ENCODE measurements around the gene INTS13.

Gene INTS13

DNA sequence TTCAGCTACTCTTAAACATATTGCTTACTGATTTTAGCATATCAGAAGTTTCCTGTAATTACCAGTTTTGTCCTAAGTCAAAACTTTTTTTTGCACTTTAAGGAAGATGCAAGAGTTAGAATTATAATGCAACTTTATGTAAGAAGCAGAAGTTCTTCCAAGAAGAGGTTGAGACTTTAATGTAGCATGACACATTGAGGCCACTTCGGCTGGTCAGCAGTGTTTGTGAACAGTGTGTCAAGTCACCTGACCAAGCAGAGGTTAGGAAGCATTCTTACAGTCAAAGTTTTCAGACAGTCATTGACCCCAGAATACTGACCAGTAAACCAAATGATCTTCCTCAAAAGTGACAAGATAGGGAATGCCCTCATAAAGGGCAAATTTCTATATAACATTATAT, 15.7 kb upstream of the INTS13 start:
- ATAC-seq (replicated peaks; ENCODE audit: extremely low read depth, poor library complexity, severe bottlenecking) (no peak), DNase-seq (ENCODE audit: low spot score in 2 of 2) (no peak)
- no peak overlapping the region for H3K4me3 Mint-ChIP-seq
- peaks cover 35% of the 10 kb centered on the region for H3K4me1 Mint-ChIP-seq
- H3K36me3 Mint-ChIP-seq (ENCODE audit: insufficient read depth) = peaks cover 35% of the 10 kb centered on the region
- H3K27ac Mint-ChIP-seq (ENCODE audit: low read depth) = peak overlapping the region; percentile 49
- no peaks in the 10 kb centered on the region for H3K27me3 Mint-ChIP-seq
- no peaks in the 10 kb centered on the region for H3K9me3 Mint-ChIP-seq

- no peak overlapping the region for H3K4me3 Mint-ChIP-seq
- peaks cover 65% of the 10 kb centered on the region for H3K4me1 Mint-ChIP-seq
- no peaks in the 10 kb centered on the region for H3K9me3 Mint-ChIP-seq
- H3K27ac Mint-ChIP-seq (ENCODE audit: low read depth) = peak overlapping the region; percentile 42
- no peaks in the 10 kb centered on the region for H3K27me3 Mint-ChIP-seq
- ATAC-seq (replicated peaks; ENCODE audit: extremely low read depth, poor library complexity, severe bottlenecking) (no peak), DNase-seq (ENCODE audit: low spot score in 2 of 2) (no peak)
- peaks cover 10% of the 10 kb centered on the region for H3K36me3 Mint-ChIP-seq (ENCODE audit: insufficient read depth)
These were observed 10.5 kb upstream of the INTS13 start for GRCh38 chr12:26948309-26948708.

- DNase-seq (ENCODE audit: low spot score in 2 of 2) (no peak), ATAC-seq (replicated peaks; ENCODE audit: extremely low read depth, poor library complexity, severe bottlenecking) (no peak)
- H3K4me1 Mint-ChIP-seq = peaks cover 71% of the 10 kb centered on the region
These were observed 3.4 kb upstream of the INTS13 start for GRCh38 chr12:26941215-26941594.

DNA sequence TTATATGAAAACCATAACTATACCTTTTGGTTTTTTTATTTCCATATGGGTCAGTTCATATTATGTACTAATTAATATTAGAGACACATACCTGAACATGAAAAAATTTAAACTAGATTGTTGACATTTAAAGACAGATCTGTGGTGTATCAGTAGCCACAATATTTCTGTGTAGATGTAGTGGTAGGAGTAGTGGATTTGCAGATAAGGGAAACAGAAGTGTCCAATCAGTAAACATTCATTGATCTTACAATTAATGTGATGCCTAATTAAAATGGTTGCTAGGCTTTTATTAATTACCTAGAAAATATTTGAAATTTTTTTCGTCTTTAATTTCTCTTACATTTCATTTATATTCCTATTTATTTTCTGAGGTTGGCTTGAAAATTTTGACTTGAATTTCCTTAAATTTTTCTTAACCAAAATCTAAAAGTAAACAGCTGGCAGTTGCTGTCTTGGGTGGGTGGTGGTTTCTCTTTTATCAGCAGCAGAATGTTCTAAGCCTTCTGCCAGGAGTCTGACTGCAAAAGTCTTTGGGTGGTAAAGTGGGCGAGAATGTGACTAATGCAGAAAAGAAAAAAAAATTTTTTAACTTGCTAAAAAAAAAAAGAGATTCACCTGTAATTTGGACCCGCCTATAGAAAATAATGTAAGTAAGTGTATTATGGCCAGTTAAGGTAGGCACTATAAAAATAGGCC, 2.9 kb upstream of the INTS13 start:
- H3K36me3 Mint-ChIP-seq (ENCODE audit: insufficient read depth) = peaks cover 18% of the 10 kb centered on the region
- no peaks in the 10 kb centered on the region for H3K27me3 Mint-ChIP-seq
- DNase-seq (ENCODE audit: low spot score in 2 of 2) (no peak), ATAC-seq (replicated peaks; ENCODE audit: extremely low read depth, poor library complexity, severe bottlenecking) (no peak)
- H3K9me3 Mint-ChIP-seq = no peaks in the 10 kb centered on the region
- H3K4me3 Mint-ChIP-seq = peak overlapping the region; percentile 95
- peak overlapping the region; percentile 92 for H3K27ac Mint-ChIP-seq (ENCODE audit: low read depth)
- H3K4me1 Mint-ChIP-seq = peaks cover 71% of the 10 kb centered on the region

More at GRCh38 chr12:26941215-26941594, 3.4 kb upstream of the INTS13 start:
- Mint-ChIP-seq H3K4me3 (peak overlapping the region; percentile 95), H3K36me3 (ENCODE audit: insufficient read depth) (peaks cover 18% of the 10 kb centered on the region), H3K27ac (ENCODE audit: low read depth) (peak overlapping the region; percentile 92), H3K9me3 (no peaks in the 10 kb centered on the region), H3K27me3 (no peaks in the 10 kb centered on the region)

DNA sequence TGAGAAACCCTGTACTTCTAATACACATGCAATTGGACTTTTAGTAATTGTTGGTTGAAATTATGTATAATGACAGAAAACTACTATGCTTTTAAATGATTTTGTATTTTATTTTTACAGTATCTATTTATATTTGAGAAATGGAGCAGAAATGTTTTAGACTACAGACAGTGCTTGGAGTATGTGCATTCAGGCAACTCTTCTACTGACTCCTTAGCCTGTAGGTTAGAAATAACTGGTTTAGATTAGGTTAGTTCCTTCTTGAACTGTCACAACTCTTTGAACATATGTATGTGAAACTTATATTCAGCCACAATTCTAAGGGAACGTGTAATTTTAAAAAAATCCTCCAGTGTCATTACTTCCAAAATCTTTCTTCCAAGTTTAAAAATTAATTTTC, 2.2 kb upstream of the INTS13 start:
- no peak for DNase-seq (ENCODE audit: low spot score in 2 of 2)
- no peak for ATAC-seq (replicated peaks; ENCODE audit: extremely low read depth, poor library complexity, severe bottlenecking)
- Mint-ChIP-seq H3K4me1 (peaks cover 72% of the 10 kb centered on the region), H3K9me3 (no peaks in the 10 kb centered on the region), H3K27ac (ENCODE audit: low read depth) (peak overlapping the region; percentile 92), H3K4me3 (peak overlapping the region; percentile 95), H3K36me3 (ENCODE audit: insufficient read depth) (peaks cover 20% of the 10 kb centered on the region), H3K27me3 (no peaks in the 10 kb centered on the region)

GRCh38 chr12:26939192-26939832, 1.5 kb upstream of the INTS13 start:
- H3K27ac Mint-ChIP-seq (ENCODE audit: low read depth) = peak overlapping the region; percentile 92
- ATAC-seq (replicated peaks; ENCODE audit: extremely low read depth, poor library complexity, severe bottlenecking) = no peak
- no peaks in the 10 kb centered on the region for H3K9me3 Mint-ChIP-seq
- DNase-seq (ENCODE audit: low spot score in 2 of 2) = no peak
- peaks cover 76% of the 10 kb centered on the region for H3K4me1 Mint-ChIP-seq
- no peaks in the 10 kb centered on the region for H3K27me3 Mint-ChIP-seq
- H3K4me3 Mint-ChIP-seq = peak overlapping the region; percentile 95
- H3K36me3 Mint-ChIP-seq (ENCODE audit: insufficient read depth) = peaks cover 21% of the 10 kb centered on the region

GRCh38 chr12:26938701-26939062, 901 bp upstream of the INTS13 start:
- DNase-seq (ENCODE audit: low spot score in 2 of 2) (peak in 1 of 2 donors; percentile 16), ATAC-seq (replicated peaks; ENCODE audit: extremely low read depth, poor library complexity, severe bottlenecking) (no peak)
- H3K27me3 Mint-ChIP-seq = no peaks in the 10 kb centered on the region
- H3K4me3 Mint-ChIP-seq = peak overlapping the region; percentile 95
- H3K27ac Mint-ChIP-seq (ENCODE audit: low read depth) = peak overlapping the region; percentile 92
- H3K9me3 Mint-ChIP-seq = no peaks in the 10 kb centered on the region
- H3K4me1 Mint-ChIP-seq = peaks cover 75% of the 10 kb centered on the region
- peaks cover 21% of the 10 kb centered on the region for H3K36me3 Mint-ChIP-seq (ENCODE audit: insufficient read depth)

GRCh38 chr12:26937443-26937862, 328 bp downstream of the INTS13 start:
- H3K36me3 Mint-ChIP-seq (ENCODE audit: insufficient read depth) = peaks cover 23% of the 10 kb centered on the region
- peaks cover 75% of the 10 kb centered on the region for H3K4me1 Mint-ChIP-seq
- DNase-seq (ENCODE audit: low spot score in 2 of 2) = no peak
- peak overlapping the region; percentile 92 for H3K27ac Mint-ChIP-seq (ENCODE audit: low read depth)
- H3K4me3 Mint-ChIP-seq = peak overlapping the region; percentile 95
- peak; percentile 2 for ATAC-seq (replicated peaks; ENCODE audit: extremely low read depth, poor library complexity, severe bottlenecking)
- H3K27me3 Mint-ChIP-seq = no peaks in the 10 kb centered on the region
- no peaks in the 10 kb centered on the region for H3K9me3 Mint-ChIP-seq

DNA sequence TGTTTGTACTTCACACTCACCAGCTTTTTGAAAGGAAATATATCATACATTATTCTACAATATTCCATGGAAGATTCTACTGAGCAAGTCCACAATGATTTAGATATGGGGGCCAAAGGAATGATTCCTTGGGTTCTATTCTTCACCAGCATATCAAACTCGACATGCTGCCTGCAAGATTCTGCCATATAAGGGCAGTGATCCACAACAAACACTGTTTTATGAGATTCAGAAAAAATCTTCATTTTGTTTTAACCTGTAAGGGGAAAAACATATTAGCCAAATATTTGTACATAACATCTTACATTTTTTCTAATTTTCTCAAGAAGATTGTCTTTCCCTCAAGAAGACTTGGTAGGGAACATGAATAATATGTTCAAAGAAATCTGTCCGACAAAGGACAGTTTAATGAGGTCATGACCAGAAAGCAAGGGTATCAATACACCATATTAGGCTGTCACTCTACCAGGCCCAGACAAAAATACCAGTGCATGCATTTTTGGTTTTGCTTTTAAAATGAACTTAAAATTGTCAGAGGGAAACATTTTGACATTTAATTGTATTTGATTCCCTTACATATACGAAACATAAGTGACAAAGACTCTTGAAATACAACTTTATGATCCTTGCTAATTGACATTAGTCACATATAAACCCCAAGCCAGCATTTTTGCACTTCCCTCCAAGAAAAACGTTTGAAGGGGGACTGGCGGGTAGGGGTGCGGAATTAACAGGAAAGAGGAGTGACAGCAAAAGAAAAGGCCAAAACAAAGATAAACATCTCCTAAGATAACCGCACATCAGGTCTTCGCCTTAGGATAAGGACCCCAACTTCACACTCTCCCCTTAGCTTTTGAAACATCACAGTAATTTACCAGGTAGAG, 980 bp downstream of the INTS13 start:
- Mint-ChIP-seq H3K36me3 (ENCODE audit: insufficient read depth) (peaks cover 23% of the 10 kb centered on the region), H3K27me3 (no peaks in the 10 kb centered on the region), H3K4me3 (peak overlapping the region; percentile 95), H3K9me3 (no peaks in the 10 kb centered on the region), H3K27ac (ENCODE audit: low read depth) (peak overlapping the region; percentile 92), H3K4me1 (peaks cover 75% of the 10 kb centered on the region)
- DNase-seq (ENCODE audit: low spot score in 2 of 2) = no peak
- ATAC-seq (replicated peaks; ENCODE audit: extremely low read depth, poor library complexity, severe bottlenecking) = no peak

DNA sequence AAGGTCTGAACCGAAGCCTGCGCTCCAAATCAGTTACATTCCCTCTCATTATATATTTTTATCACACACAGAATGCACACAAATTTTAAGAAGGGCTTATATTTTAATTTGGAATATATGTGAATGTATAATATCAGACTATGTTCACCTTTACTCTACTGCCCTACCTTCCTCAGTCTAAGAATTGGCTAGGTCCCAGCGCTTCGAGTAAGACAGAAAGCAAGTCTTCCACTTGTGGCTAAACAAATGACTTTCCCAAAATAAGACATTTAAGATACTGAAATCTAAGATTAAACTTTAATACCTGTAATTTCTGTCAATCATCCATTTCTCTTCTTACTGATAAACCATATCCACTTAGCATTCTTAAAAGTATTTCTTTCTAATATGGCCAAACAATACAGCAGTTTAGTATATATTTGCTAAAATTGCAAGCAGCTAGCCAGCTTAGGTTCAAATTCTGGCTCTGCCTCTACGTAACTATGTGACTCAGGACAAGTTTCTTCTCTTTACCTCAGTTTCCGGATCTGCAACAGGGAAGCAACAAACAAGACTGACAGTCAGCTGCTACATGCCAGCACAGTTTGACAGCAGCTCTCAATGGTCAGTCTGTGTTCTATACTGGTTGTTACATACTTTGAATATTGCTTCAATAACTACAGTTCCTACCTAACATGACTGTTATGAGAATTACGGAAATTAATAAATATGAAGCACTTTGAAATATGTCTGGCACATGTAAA, 2.0 kb downstream of the INTS13 start:
- Mint-ChIP-seq H3K27ac (ENCODE audit: low read depth) (peak overlapping the region; percentile 92), H3K4me1 (peaks cover 67% of the 10 kb centered on the region), H3K4me3 (peak overlapping the region; percentile 95), H3K27me3 (no peaks in the 10 kb centered on the region), H3K36me3 (ENCODE audit: insufficient read depth) (peaks cover 23% of the 10 kb centered on the region), H3K9me3 (no peaks in the 10 kb centered on the region)
- ATAC-seq (replicated peaks; ENCODE audit: extremely low read depth, poor library complexity, severe bottlenecking) (no peak), DNase-seq (ENCODE audit: low spot score in 2 of 2) (no peak)

GRCh38 chr12:26929590-26929989, 8.2 kb downstream of the INTS13 start:
- Mint-ChIP-seq H3K9me3 (no peaks in the 10 kb centered on the region), H3K27ac (ENCODE audit: low read depth) (peak overlapping the region; percentile 25), H3K27me3 (no peaks in the 10 kb centered on the region), H3K36me3 (ENCODE audit: insufficient read depth) (peaks cover 34% of the 10 kb centered on the region), H3K4me3 (no peak overlapping the region), H3K4me1 (peaks cover 34% of the 10 kb centered on the region)
- ATAC-seq (replicated peaks; ENCODE audit: extremely low read depth, poor library complexity, severe bottlenecking) (no peak), DNase-seq (ENCODE audit: low spot score in 2 of 2) (no peak)

DNA sequence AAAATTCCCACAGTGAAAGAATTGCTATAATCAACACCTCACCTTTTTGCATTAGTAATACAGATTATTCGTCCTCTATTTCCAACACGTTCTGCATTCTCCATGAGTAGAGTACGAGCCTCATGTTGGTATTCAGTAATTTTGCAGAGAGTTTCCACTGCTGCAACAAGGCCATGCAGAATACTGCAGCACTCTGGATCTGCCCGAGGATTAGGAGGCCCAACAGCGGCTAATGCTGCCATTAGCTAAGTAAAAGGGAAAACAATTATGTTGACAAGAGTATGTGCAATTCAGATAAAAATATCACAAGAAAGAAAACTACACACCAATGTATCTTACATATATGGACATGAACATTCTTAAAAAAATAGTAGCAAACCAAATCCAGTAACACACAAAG, 9.1 kb downstream of the INTS13 start:
- no peak for ATAC-seq (replicated peaks; ENCODE audit: extremely low read depth, poor library complexity, severe bottlenecking)
- Mint-ChIP-seq H3K27ac (ENCODE audit: low read depth) (no peak overlapping the region), H3K36me3 (ENCODE audit: insufficient read depth) (peaks cover 38% of the 10 kb centered on the region), H3K9me3 (no peaks in the 10 kb centered on the region), H3K4me1 (peaks cover 26% of the 10 kb centered on the region), H3K27me3 (no peaks in the 10 kb centered on the region), H3K4me3 (no peak overlapping the region)
- no peak for DNase-seq (ENCODE audit: low spot score in 2 of 2)
